ENCODE results near the gene C2orf76.

The C2orf76 gene

GRCh38 chr2:119366649-119367471 lies at the start of gene C2orf76, which contains the start of gene DBI:
C2orf76 (minus strand) TSS chr2:119366834; CDS start chr2:119339959, 26,875 bp downstream.
DBI (plus strand) TSS chr2:119366977; CDS start chr2:119367052, 75 bp downstream.
- Histone ChIP-seq H3K27me3 (ENCODE audit: insufficient read depth, low read depth, severe bottlenecking) (no peaks in the 10 kb centered on the region), H3K36me3 (peaks cover 33% of the 10 kb centered on the region), H3K27ac (peak within 1 kb of the TSS; percentile 86), H3K4me3 (ENCODE audit: low read depth, low read length) (peak within 1 kb of the TSS; percentile 82), H3K9me3 (ENCODE audit: severe bottlenecking) (peaks cover 3% of the 10 kb centered on the region)
- peak; percentile 96 for DNase-seq
- TF ChIP-seq CTCF (IDR thresholded peaks at IDR 0.05; ENCODE audit: low read depth, low read length), result no peak

- TF ChIP-seq CTCF (IDR thresholded peaks at IDR 0.05; ENCODE audit: low read depth, low read length), result no peak
- Histone ChIP-seq H3K36me3 (no peaks in the 10 kb centered on the region), H3K27me3 (ENCODE audit: insufficient read depth, low read depth, severe bottlenecking) (no peaks in the 10 kb centered on the region), H3K4me3 (ENCODE audit: low read depth, low read length) (no peak overlapping the region), H3K27ac (no peak overlapping the region), H3K9me3 (ENCODE audit: severe bottlenecking) (no peaks in the 10 kb centered on the region)
- DNase-seq, result no peak
Observed at GRCh38 chr2:119415630-119416029, 49.0 kb upstream of the C2orf76 start.

GRCh38 chr2:119414894-119415293 lies 48.3 kb upstream of the C2orf76 start:
- no peak for TF ChIP-seq CTCF (IDR thresholded peaks at IDR 0.05; ENCODE audit: low read depth, low read length)
- H3K4me3 ChIP-seq (ENCODE audit: low read depth, low read length), result no peak overlapping the region
- no peaks in the 10 kb centered on the region for H3K36me3 ChIP-seq
- H3K27me3 ChIP-seq (ENCODE audit: insufficient read depth, low read depth, severe bottlenecking), result no peaks in the 10 kb centered on the region
- DNase-seq, result no peak
- no peak overlapping the region for H3K27ac ChIP-seq
- H3K9me3 ChIP-seq (ENCODE audit: severe bottlenecking), result no peaks in the 10 kb centered on the region

GRCh38 chr2:119409506-119409905 lies 42.9 kb upstream of the C2orf76 start:
- no peak overlapping the region for H3K27ac ChIP-seq
- DNase-seq, result no peak
- H3K36me3 ChIP-seq, result no peaks in the 10 kb centered on the region
- H3K9me3 ChIP-seq (ENCODE audit: severe bottlenecking), result no peaks in the 10 kb centered on the region
- TF ChIP-seq CTCF (IDR thresholded peaks at IDR 0.05; ENCODE audit: low read depth, low read length), result no peak
- H3K27me3 ChIP-seq (ENCODE audit: insufficient read depth, low read depth, severe bottlenecking), result no peaks in the 10 kb centered on the region
- no peak overlapping the region for H3K4me3 ChIP-seq (ENCODE audit: low read depth, low read length)

- Histone ChIP-seq H3K9me3 (ENCODE audit: severe bottlenecking) (no peaks in the 10 kb centered on the region), H3K27ac (no peak overlapping the region), H3K27me3 (ENCODE audit: insufficient read depth, low read depth, severe bottlenecking) (no peaks in the 10 kb centered on the region), H3K4me3 (ENCODE audit: low read depth, low read length) (no peak overlapping the region), H3K36me3 (no peaks in the 10 kb centered on the region)
- DNase-seq, result no peak
- no peak for TF ChIP-seq CTCF (IDR thresholded peaks at IDR 0.05; ENCODE audit: low read depth, low read length)
Observed at GRCh38 chr2:119408221-119408619, 41.6 kb upstream of the C2orf76 start.
